GM19372 (cell line): ENCODE results near the gene SVIL.
"Not testable (repeated sequence)": the region's sequence is repeated elsewhere in the genome, so short reads cannot be mapped to it uniquely, and the experiment has no call there.

Source experiments
- ATAC-seq: cut with Tn5 transposase; IDR thresholded peaks from one replicate; pipeline ENCODE4 v1.9.1; 2021; ENCODE audit warnings: mild to moderate bottlenecking, low read depth, moderate library complexity; ENCODE audit not compliant: unreplicated experiment

The SVIL gene

DNA sequence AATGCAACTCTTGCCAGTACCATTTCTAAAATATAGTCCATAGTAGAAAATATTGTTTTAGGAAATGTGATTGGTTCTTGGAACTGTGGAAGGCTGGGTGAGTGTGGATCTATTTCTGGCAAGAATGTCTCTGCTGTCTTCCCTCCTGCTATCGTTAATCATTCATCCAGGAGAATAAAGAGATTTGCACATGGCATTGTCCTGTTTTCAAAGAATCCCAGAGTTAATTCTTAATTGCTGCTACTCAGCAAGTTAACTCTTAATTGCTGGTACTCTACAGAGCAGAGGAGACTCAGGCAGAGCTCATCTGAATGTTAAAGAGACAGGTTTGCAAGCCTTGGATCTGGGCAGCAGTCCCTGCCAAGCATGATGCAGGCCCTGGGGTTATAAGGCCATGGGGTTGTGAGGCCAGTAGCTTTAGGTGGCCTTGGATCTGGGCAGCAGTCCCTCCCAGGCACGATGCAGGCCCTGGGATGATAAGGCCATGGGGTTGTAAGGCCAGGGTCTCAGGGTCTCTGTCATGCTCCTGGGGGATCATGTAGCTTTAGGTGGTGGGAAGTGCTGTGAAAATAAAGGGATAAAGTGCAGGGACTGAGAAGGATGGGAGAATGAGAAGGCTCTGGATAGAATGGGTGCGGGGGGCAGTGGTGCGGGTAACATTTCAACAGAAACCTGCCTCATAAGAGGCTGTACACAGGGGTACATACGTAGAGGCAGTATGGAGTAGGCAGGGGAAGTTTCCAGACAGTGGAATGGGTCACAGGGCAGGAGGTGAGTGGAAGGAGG lies 162.3 kb downstream of the SVIL start:
- ATAC-seq: no peak

GRCh38 chr10:29471544-29471859 lies 163.3 kb downstream of the SVIL start:
- no peak for ATAC-seq

- ATAC-seq: no peak
These were observed 163.8 kb downstream of the SVIL start for GRCh38 chr10:29470843-29471543.

DNA sequence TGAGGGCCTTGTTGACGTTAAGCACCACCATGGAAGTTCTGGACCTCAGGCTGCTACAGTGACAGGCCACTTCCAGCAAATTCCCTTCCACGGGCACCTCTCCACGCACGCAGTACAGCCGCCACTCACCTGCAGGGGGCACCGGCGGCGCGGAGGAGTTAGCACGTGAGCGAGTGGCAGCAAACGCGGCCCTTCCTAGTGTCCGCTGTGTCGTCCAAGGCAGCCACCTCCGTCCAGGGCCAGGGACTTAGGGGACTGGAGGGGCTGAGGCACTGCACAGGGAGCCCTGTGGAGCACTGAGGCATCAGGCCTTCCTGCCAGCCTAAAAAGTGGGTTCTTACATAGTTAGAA lies 164.4 kb downstream of the SVIL start:
- ATAC-seq: no peak

DNA sequence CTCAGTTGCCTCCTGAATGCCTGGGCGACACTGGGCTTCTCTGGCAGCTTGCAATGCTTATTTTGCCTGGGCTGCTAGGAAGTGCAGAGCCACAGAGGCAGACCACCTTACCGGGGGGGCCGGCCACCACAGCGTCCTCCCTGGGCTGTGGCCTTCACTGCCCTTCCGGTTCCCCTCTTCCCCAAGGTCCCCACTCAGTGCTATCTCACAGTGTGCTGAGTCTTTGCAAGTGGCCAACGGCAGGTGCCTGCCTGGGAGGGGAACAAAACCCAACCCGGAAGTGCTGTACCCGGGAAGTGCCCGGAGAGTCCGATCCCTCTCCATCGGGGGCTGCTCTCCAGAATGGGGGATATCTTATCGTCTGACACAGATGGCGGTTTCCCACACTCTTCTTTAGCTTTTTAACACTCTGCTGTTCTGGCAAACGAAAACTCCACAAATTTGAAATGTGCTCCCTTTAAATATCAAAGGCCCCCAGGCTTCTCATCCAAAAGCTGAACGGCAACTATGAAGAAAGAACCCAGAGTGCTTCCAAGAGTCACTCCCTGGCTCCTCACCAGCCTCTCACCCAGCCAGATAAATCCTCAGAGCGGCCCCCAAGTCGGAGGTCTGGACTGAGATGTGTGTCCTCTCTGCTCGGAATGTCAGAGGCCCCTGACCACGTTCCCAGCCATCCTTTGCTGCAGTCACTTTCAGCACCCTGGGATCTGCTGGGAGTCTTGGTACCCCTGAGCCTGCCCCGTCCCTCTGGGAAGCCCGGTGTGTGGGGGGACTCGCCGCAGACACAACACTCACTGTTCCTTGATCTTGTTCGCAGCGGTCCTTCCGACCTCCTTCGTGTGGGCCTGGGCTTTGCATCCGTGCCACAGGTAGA lies 165.1 kb downstream of the SVIL start:
- no peak for ATAC-seq

DNA sequence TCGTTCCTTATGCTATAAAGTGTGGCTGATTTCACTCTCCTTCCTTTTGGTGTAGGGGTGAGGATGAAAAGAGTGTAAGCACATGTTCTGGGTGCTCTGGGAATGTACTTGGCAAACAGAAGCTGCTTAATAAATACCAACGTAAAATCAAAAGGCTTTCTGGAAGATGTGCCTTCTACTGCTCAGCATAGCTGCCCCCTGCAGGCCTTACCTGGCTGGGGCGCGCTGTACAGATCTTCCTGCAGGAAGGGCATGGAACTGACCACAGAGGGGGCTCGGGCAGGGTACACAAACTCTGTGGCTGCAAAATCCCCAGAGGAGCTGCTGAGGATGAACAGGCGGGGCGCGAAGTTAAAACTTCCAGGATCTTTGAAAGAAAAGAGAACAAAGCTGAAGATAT lies 169.4 kb downstream of the SVIL start:
- no peak for ATAC-seq

- ATAC-seq: not testable (repeated sequence)
These were observed 170.1 kb downstream of the SVIL start for GRCh38 chr10:29464671-29465171.

DNA sequence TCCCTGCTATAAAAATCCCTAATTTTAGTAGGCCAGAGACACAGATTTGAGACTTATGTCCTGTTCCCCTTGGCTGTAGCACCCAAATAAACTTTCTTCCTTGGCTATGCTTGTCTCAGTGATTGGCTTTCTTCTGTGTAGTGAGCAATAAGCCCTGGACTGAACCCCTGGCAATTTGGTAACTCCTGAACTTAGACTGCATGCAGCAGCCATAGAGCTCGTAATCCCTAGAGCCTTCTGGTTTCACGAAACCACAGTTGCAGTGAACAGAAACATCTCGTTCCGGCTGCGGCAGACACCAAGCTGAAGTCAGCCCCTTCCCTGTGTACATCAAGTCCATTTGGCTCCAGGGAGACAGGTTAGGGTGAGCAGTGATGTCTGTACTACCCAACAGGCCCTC lies 173.7 kb downstream of the SVIL start:
- ATAC-seq: no peak

- not testable (repeated sequence) for ATAC-seq
These were observed 176.6 kb downstream of the SVIL start for GRCh38 chr10:29458190-29458589.

- ATAC-seq: no peak
These were observed 179.7 kb downstream of the SVIL start for GRCh38 chr10:29455095-29455494.

DNA sequence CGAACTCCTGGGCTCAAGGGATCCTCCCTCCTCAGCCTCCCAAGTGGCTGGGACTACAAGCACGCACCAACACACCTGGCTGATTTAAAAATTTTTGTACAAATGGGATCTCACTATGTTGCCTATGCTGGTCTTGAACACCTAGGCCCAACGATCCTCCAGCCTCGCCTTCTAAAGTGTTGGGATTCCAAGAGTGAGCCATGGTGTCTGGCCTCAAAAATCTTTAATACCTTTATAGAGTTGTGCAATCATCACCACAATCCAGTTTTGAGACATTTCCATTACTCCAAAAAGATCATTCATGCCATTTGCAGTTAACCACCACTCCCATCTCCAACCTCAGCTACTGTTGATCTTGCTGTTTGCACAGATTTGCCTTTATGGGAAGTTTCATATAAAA lies 180.5 kb downstream of the SVIL start:
- no peak for ATAC-seq

- no peak for ATAC-seq
These were observed 182.2 kb downstream of the SVIL start for GRCh38 chr10:29452546-29452945.

- no peak for ATAC-seq
These were observed 182.8 kb downstream of the SVIL start for GRCh38 chr10:29451946-29452345.

DNA sequence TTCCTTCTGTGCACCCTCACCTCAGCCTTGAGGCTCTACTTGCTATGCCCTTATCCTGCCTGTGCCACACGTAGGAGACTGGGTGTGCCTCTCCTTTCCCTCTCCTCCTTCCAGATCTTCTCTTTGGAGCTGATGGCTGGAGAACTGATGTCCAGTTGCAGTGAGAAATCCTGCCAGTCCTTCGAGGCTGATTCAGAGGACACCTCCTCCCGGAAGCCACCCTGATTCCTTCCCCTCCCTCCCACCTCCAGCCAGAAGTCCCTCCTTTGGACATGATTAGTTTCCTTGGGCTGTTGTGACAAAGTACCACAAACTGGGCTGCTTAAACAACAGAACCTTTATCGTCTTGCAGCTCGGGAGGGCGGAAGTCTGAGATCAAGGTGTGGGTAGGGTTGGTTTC lies 184.4 kb downstream of the SVIL start:
- ATAC-seq: no peak

- ATAC-seq: peak; percentile 85
These were observed 185.8 kb downstream of the SVIL start for GRCh38 chr10:29448756-29449592.

DNA sequence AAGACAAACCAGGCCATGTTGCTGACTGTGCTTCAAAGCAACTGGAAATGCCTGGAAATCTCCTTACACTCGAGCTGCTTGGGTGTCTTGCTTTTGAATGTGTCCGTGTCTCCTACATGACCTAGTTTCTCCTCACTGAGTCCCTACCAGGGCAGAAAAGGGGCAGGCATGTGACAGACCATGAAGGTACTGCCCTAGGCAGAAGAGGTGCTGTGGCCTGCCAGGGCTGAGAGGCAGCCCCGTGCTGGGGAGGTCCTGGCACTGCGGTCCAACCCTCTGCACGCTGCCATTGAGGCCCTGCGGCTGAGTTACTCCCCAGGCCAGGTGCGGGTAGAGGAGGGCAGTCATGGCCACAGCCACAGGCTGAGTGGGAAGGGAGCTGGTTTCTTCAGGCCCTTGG lies 186.6 kb downstream of the SVIL start:
- no peak for ATAC-seq

- ATAC-seq: no peak
These were observed 188.4 kb downstream of the SVIL start for GRCh38 chr10:29446327-29446726.

- no peak for ATAC-seq
These were observed 190.8 kb downstream of the SVIL start for GRCh38 chr10:29443745-29444523.

DNA sequence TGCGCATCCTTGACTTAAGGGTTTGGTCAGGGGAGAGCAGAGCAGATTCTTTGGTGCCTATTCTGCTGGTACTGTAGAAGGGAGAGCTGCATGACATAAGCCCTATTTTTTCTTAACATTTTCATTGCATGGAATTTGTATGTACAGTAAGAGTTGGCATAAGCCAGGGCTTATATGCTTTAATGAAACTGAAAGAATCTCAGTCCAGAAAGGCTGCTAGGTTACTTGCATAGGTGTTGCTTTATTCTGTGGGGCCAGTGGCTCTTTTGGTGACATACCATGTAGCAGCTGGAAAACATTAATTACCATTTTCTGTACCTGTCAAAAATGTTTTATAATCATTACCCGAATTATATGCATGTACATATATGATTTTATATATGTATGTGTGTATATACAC lies 193.8 kb downstream of the SVIL start:
- ATAC-seq: no peak

DNA sequence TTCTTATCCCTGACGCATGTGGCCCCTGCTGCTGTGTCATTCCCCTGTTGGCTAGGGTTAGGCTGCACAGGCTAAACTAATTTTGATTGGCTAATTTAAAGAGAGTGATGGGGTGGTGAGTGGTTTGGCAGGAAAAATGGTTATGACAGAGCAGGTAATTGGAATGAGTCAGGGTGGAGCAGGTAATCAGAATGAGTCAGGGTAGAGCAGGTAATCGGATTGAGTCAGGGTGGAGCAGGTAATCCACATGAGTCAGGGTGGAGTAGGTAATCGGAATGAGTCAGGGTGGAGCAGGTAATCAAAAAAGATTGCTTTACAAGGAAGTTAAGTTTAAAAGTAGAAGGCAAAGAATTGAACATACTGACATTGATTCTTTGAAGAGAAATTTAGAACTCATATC lies 195.8 kb downstream of the SVIL start:
- not testable (repeated sequence) for ATAC-seq
